GM18858 (cell line): ENCODE results near the gene CACNA2D2.
"Not testable (repeated sequence)": the region's sequence is repeated elsewhere in the genome, so short reads cannot be mapped to it uniquely, and the experiment has no call there.

ENCODE experiments used
- ATAC-seq: cut with Tn5 transposase; IDR thresholded peaks from one replicate; pipeline ENCODE4 v1.9.1; 2021; ENCODE audit not compliant: unreplicated experiment

The CACNA2D2 gene

GRCh38 chr3:50530001-50530970 lies 26.9 kb upstream of the CACNA2D2 start:
- ATAC-seq, result no peak

- no peak for ATAC-seq
These were observed 22.6 kb upstream of the CACNA2D2 start for GRCh38 chr3:50525987-50526386.

GRCh38 chr3:50525191-50525910 lies 21.9 kb upstream of the CACNA2D2 start:
- no peak for ATAC-seq

GRCh38 chr3:50524746-50525145 lies 21.3 kb upstream of the CACNA2D2 start:
- no peak for ATAC-seq

- no peak for ATAC-seq
These were observed 19.9 kb upstream of the CACNA2D2 start for GRCh38 chr3:50523279-50523811.

- no peak for ATAC-seq
These were observed 18.1 kb upstream of the CACNA2D2 start for GRCh38 chr3:50521572-50521971.

GRCh38 chr3:50520849-50521248 lies 17.4 kb upstream of the CACNA2D2 start:
- ATAC-seq, result no peak

GRCh38 chr3:50519471-50520089 lies 16.1 kb upstream of the CACNA2D2 start:
- ATAC-seq, result no peak

- no peak for ATAC-seq
These were observed 15.0 kb upstream of the CACNA2D2 start for GRCh38 chr3:50518436-50518835.

- ATAC-seq, result no peak
These were observed 14.3 kb upstream of the CACNA2D2 start for GRCh38 chr3:50517721-50518206.

GRCh38 chr3:50516440-50516871 lies 13.0 kb upstream of the CACNA2D2 start:
- ATAC-seq, result no peak

- no peak for ATAC-seq
These were observed 12.4 kb upstream of the CACNA2D2 start for GRCh38 chr3:50515565-50516439.

GRCh38 chr3:50512908-50513307 lies 9.5 kb upstream of the CACNA2D2 start:
- ATAC-seq, result not testable (repeated sequence)

GRCh38 chr3:50512131-50512530 lies 8.7 kb upstream of the CACNA2D2 start:
- ATAC-seq, result no peak

GRCh38 chr3:50510325-50510724 lies 6.9 kb upstream of the CACNA2D2 start:
- ATAC-seq, result no peak

- ATAC-seq, result no peak
These were observed 6.3 kb upstream of the CACNA2D2 start for GRCh38 chr3:50509715-50510114.

GRCh38 chr3:50508821-50509220 lies 5.4 kb upstream of the CACNA2D2 start:
- no peak for ATAC-seq

GRCh38 chr3:50506169-50506568 lies 2.7 kb upstream of the CACNA2D2 start:
- ATAC-seq, result no peak

- ATAC-seq, result no peak
These were observed 1.2 kb upstream of the CACNA2D2 start for GRCh38 chr3:50504681-50505080.
